Mesenchymal stem cell (in vitro differentiated cells and primary cell): ENCODE results near the gene COL4A1.
"Not testable (repeated sequence)": the region's sequence is repeated elsewhere in the genome, so short reads cannot be mapped to it uniquely, and the experiment has no call there.

Experiments
- DNase-seq: peaks from one replicate; pipeline ENCODE4 v3.0.0-alpha.2; 2013
- H2AFZ ChIP-seq: one replicate; pipeline ENCODE4 v1.6.1; 2013; ENCODE audit warnings: low read depth, mild to moderate bottlenecking, control low read depth, inconsistent platforms, low read length, moderate library complexity
- H2AK5ac ChIP-seq: 2 replicates; pipeline ENCODE4 v1.6.1; 2013; ENCODE audit warnings: low read length, moderate library complexity, mild to moderate bottlenecking, inconsistent platforms; ENCODE audit not compliant: severe bottlenecking
- H2BK120ac ChIP-seq: one replicate; pipeline ENCODE4 v1.6.1; 2013; ENCODE audit warnings: low read depth, mild to moderate bottlenecking, inconsistent platforms, low read length, moderate library complexity
- H2BK12ac ChIP-seq, 2 experiments: one replicate each; pipeline ENCODE4 v1.6.1; 2013; ENCODE audit warnings: inconsistent platforms in 2 of 2, low read length in 2 of 2, mild to moderate bottlenecking in 2 of 2, moderate library complexity in 2 of 2, control low read depth in 1 of 2
- H2BK15ac ChIP-seq: one replicate; pipeline ENCODE4 v1.6.1; 2013; ENCODE audit warnings: mild to moderate bottlenecking, low read depth, inconsistent platforms; ENCODE audit not compliant: poor library complexity, severe bottlenecking
- H2BK5ac ChIP-seq: 2 replicates; pipeline ENCODE4 v1.6.1; 2013; ENCODE audit warnings: low read depth, mild to moderate bottlenecking, low read length, control low read depth, inconsistent platforms; ENCODE audit not compliant: poor library complexity, severe bottlenecking
- H3K14ac ChIP-seq, 2 experiments: one replicate each; pipeline ENCODE4 v1.6.1; 2013; ENCODE audit warnings: inconsistent platforms in 2 of 2, low read length in 2 of 2, control low read depth in 1 of 2, mild to moderate bottlenecking in 1 of 2, moderate library complexity in 1 of 2
- H3K18ac ChIP-seq, 2 experiments: one replicate each; pipeline ENCODE4 v1.6.1; 2013; ENCODE audit warnings: inconsistent platforms in 2 of 2, low read length in 2 of 2, control low read depth in 1 of 2, low read depth in 1 of 2, mild to moderate bottlenecking in 1 of 2
- H3K23ac ChIP-seq, 2 experiments: one replicate each; pipeline ENCODE4 v1.6.1; 2013; ENCODE audit warnings: inconsistent platforms in 2 of 2, low read length in 2 of 2, mild to moderate bottlenecking in 2 of 2, moderate library complexity in 2 of 2, control low read depth in 1 of 2
- H3K27ac ChIP-seq: 2 replicates; pipeline ENCODE4 v1.5.1; 2013; ENCODE audit warnings: mild to moderate bottlenecking, moderate library complexity, low read length, control low read depth, inconsistent platforms; ENCODE audit not compliant: poor library complexity, severe bottlenecking
- H3K27me3 ChIP-seq, 2 experiments: 2 replicates each; pipeline versions ENCODE4 v1.6.1 to v1.7.0; 2013; ENCODE audit warnings: low read length in 2 of 2, mild to moderate bottlenecking in 2 of 2, moderate library complexity in 2 of 2, control low read depth in 1 of 2, inconsistent platforms in 1 of 2; ENCODE audit not compliant: control insufficient read depth in 1 of 2, insufficient read depth in 1 of 2
- H3K36me3 ChIP-seq, 2 experiments: 2 replicates each; pipeline versions ENCODE4 v1.6.1 to v1.7.0; 2013; ENCODE audit warnings: low read length in 2 of 2, control low read depth in 1 of 2, inconsistent platforms in 1 of 2, low read depth in 1 of 2, mild to moderate bottlenecking in 1 of 2; ENCODE audit not compliant: insufficient read depth in 2 of 2, control insufficient read depth in 1 of 2
- H3K4ac ChIP-seq, 2 experiments: one replicate each; pipeline ENCODE4 v1.6.1; 2013; ENCODE audit warnings: inconsistent platforms in 2 of 2, low read length in 2 of 2, mild to moderate bottlenecking in 2 of 2, moderate library complexity in 2 of 2, control low read depth in 1 of 2, low read depth in 1 of 2
- H3K4me1 ChIP-seq: 2 replicates; pipeline ENCODE4 v1.6.1; 2013; ENCODE audit warnings: low read depth, low read length, control low read depth; ENCODE audit not compliant: control insufficient read depth, insufficient read depth
- H3K4me2 ChIP-seq: 2 replicates; pipeline ENCODE4 v1.6.1; 2013; ENCODE audit warnings: low read length, mild to moderate bottlenecking, inconsistent platforms; ENCODE audit not compliant: poor library complexity, severe bottlenecking
- H3K4me3 ChIP-seq, 2 experiments: 2 replicates each; pipeline versions ENCODE4 v1.5.1 to v1.7.0; 2013; ENCODE audit warnings: low read length in 2 of 2, mild to moderate bottlenecking in 2 of 2, control low read depth in 1 of 2, low read depth in 1 of 2; ENCODE audit not compliant: insufficient read depth in 1 of 2
- H3K79me1 ChIP-seq: replicated peaks from 2 replicates; pipeline ENCODE4 v1.6.1; 2013; ENCODE audit warnings: mild to moderate bottlenecking, control low read depth, low read length, inconsistent platforms; ENCODE audit not compliant: poor library complexity, severe bottlenecking
- H3K9ac ChIP-seq: 2 replicates; pipeline ENCODE4 v1.7.0; 2013; ENCODE audit warnings: mild to moderate bottlenecking, low read length, moderate library complexity
- H3K9me3 ChIP-seq: 2 replicates; pipeline ENCODE4 v1.7.0; 2013; ENCODE audit warnings: mild to moderate bottlenecking, low read length; ENCODE audit not compliant: control insufficient read depth
- H4K8ac ChIP-seq: one replicate; pipeline ENCODE4 v1.6.1; 2013; ENCODE audit warnings: inconsistent platforms, mild to moderate bottlenecking, low read length, moderate library complexity
- H4K91ac ChIP-seq: one replicate; pipeline ENCODE4 v1.6.1; 2013; ENCODE audit warnings: mild to moderate bottlenecking, low read length, inconsistent platforms
- WGBS: methylation state at CpG from one replicate; pipeline ENCODE4 v1.1.7; 2013; ENCODE audit warnings: mixed read lengths; 5-methylcytosine and 5-hydroxymethylcytosine counted together

The COL4A1 gene

DNA sequence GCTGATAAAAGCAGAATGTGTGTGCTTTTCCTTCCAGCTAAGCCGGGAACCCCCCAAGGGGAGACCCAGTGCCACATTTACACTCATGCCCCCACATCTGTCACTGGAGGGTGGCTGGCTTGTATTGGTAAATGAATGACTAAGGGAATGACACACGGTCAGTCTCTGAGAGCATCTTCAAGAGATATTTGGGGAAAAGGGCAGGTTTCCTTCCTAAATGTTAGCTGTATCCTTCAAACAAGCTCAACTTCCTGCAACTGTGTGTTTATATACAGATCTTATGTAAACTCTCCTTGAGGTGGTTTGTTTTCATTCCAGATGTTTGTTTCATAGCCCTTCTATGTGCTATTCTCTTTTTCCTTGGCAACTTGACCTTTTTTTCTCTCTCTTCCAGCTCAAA is 192.6 kb downstream of the COL4A1 start:
- no peak overlapping the region for H3K4me3 ChIP-seq
- H3K9me3 ChIP-seq: no peaks in the 10 kb centered on the region
- no peak overlapping the region for H2AFZ ChIP-seq
- no peaks in the 10 kb centered on the region for H3K36me3 ChIP-seq
- no peak overlapping the region for H2BK120ac ChIP-seq
- H3K27me3 ChIP-seq: no peaks in the 10 kb centered on the region
- peak; percentile 55 for DNase-seq
- no peak overlapping the region for H3K18ac ChIP-seq
- H3K4me2 ChIP-seq: no peak overlapping the region
- no peak overlapping the region for H2BK5ac ChIP-seq
- H3K4ac ChIP-seq: no peak overlapping the region
- no peaks in the 10 kb centered on the region for H3K79me1 ChIP-seq
- H3K9ac ChIP-seq: no peak overlapping the region
- H2AK5ac ChIP-seq: no peak overlapping the region
- no peak overlapping the region for H4K8ac ChIP-seq
- no peak overlapping the region for H3K14ac ChIP-seq
- 43% methylated on average over 1 of the region's 2 CpGs for WGBS
- H3K27ac ChIP-seq: no peak overlapping the region
- H3K23ac ChIP-seq: no peak overlapping the region
- H2BK15ac ChIP-seq: no peak overlapping the region
- H4K91ac ChIP-seq: peak overlapping the region; percentile 13
- peak overlapping the region in 1 of 2 experiments; percentile 2 for H2BK12ac ChIP-seq
- H3K4me1 ChIP-seq: peaks cover 19% of the 10 kb centered on the region

DNA sequence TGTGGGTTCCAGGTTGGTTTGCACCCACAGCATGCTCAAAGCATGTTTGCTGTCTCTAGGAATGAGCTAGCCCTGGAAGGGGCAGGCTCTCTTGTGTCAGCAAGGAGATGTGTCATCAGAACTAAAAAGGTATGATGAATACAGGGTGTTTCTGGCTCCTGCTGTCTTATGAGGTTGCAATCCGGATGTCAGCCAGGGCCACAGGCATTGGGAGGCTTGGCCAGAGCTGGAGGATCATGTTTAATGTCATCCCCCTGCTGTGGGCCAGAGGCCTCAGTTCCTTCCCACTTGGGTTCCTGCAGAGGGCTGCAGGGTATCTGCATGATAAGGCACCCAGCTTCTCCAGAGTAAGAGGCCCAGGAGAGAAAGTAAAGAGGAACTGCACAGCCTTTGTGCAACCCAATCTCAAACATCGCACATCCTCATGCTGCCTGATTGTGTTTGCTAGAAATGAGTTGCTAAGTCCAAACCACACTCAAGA is 193.6 kb downstream of the COL4A1 start:
- WGBS: 66% methylated on average over 2 of the region's 2 CpGs
- DNase-seq: peak; percentile 50
- H4K91ac ChIP-seq: no peak overlapping the region
- peak overlapping the region; percentile 9 to 22 for H3K18ac ChIP-seq
- H3K4ac ChIP-seq: no peak overlapping the region
- H3K4me3 ChIP-seq: no peak overlapping the region
- no peak overlapping the region for H3K4me2 ChIP-seq
- H2AFZ ChIP-seq: no peak overlapping the region
- no peak overlapping the region for H2BK5ac ChIP-seq
- no peaks in the 10 kb centered on the region for H3K9me3 ChIP-seq
- no peak overlapping the region for H2AK5ac ChIP-seq
- H3K23ac ChIP-seq: no peak overlapping the region
- peaks cover 22% of the 10 kb centered on the region for H3K4me1 ChIP-seq
- H3K27ac ChIP-seq: peak overlapping the region; percentile 4
- no peak overlapping the region for H4K8ac ChIP-seq
- peak overlapping the region; percentile 37 for H2BK15ac ChIP-seq
- H3K14ac ChIP-seq: no peak overlapping the region
- no peak overlapping the region for H2BK120ac ChIP-seq
- H3K9ac ChIP-seq: no peak overlapping the region
- no peaks in the 10 kb centered on the region for H3K27me3 ChIP-seq
- H3K79me1 ChIP-seq: no peaks in the 10 kb centered on the region
- no peaks in the 10 kb centered on the region for H3K36me3 ChIP-seq
- peak overlapping the region; percentile 2 to 47 for H2BK12ac ChIP-seq

DNA sequence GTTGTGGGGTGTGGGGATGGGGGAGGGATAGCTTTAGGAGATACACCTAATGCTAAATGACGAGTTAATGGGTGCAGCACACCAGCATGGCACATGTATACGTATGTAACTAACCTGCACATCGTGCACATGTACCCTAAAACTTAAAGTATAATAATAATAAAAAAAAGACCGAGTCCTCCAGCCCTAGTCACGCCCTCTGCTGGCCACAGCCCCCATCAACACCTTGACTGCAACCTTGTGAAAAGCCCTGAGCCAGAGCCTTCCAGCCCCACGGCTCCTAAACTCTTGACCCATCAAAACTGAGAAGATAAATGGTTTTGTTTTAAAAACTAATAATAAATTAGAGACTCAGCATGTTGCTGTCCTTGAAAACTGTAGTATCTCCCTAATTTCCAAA is 194.6 kb downstream of the COL4A1 start:
- not testable (repeated sequence) for H3K79me1 ChIP-seq, H2BK120ac ChIP-seq, H2BK15ac ChIP-seq, H3K23ac ChIP-seq, H2BK5ac ChIP-seq, H2AK5ac ChIP-seq, H3K9me3 ChIP-seq, H2BK12ac ChIP-seq, H3K4me2 ChIP-seq, H3K27ac ChIP-seq, H3K18ac ChIP-seq, DNase-seq, H3K9ac ChIP-seq, H3K4ac ChIP-seq, H3K14ac ChIP-seq, H4K8ac ChIP-seq, H3K4me3 ChIP-seq, H2AFZ ChIP-seq, H3K27me3 ChIP-seq, H3K36me3 ChIP-seq, H4K91ac ChIP-seq
- WGBS: 67% methylated on average over 3 of the region's 6 CpGs
- peaks cover 22% of the 10 kb centered on the region for H3K4me1 ChIP-seq

DNA sequence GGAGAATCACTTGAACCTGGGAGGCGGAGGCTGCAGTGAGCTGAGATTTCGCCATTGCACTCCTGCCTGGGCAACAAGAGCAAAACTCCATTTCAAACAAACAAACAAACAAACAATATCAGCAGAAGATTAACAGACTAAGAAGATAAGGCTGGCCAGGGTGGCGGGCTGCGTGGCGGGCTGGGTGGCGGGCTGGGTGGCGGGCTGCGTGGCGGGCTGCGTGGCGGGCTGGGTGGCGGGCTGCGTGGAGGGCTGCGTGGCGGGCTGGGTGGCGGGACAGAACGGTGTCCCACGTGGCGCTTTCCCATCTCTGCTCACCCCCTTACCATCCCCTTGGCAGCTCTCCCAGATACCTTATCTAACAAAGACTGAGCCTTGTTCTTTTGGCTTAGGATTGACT is 196.2 kb downstream of the COL4A1 start:
- no peaks in the 10 kb centered on the region for H3K79me1 ChIP-seq
- no peak for DNase-seq
- H3K4me3 ChIP-seq: no peak overlapping the region
- peaks cover 22% of the 10 kb centered on the region for H3K4me1 ChIP-seq
- H2BK12ac ChIP-seq: no peak overlapping the region
- no peak overlapping the region for H3K14ac ChIP-seq
- H3K27me3 ChIP-seq: no peaks in the 10 kb centered on the region
- H3K4me2 ChIP-seq: no peak overlapping the region
- H2BK120ac ChIP-seq: no peak overlapping the region
- H4K8ac ChIP-seq: no peak overlapping the region
- no peak overlapping the region for H2AFZ ChIP-seq
- no peak overlapping the region for H4K91ac ChIP-seq
- H2BK15ac ChIP-seq: no peak overlapping the region
- H3K27ac ChIP-seq: no peak overlapping the region
- H3K36me3 ChIP-seq: no peaks in the 10 kb centered on the region
- no peak overlapping the region for H3K23ac ChIP-seq
- H3K9ac ChIP-seq: no peak overlapping the region
- WGBS: 98% methylated on average over 13 of the region's 19 CpGs
- H3K9me3 ChIP-seq: no peaks in the 10 kb centered on the region
- H2BK5ac ChIP-seq: no peak overlapping the region
- no peak overlapping the region for H3K18ac ChIP-seq
- no peak overlapping the region for H3K4ac ChIP-seq
- no peak overlapping the region for H2AK5ac ChIP-seq
